Activated gamma-delta T cell (primary cell): ENCODE measurements around the gene INF2.
"Not testable (repeated sequence)": the region's sequence is repeated elsewhere in the genome, so short reads cannot be mapped to it uniquely, and the experiment has no call there.

Experiments
- DNase-seq: peaks from one replicate; lab custom pipeline; 2025; lab: John Stamatoyannopoulos, UW

INF2 gene

DNA sequence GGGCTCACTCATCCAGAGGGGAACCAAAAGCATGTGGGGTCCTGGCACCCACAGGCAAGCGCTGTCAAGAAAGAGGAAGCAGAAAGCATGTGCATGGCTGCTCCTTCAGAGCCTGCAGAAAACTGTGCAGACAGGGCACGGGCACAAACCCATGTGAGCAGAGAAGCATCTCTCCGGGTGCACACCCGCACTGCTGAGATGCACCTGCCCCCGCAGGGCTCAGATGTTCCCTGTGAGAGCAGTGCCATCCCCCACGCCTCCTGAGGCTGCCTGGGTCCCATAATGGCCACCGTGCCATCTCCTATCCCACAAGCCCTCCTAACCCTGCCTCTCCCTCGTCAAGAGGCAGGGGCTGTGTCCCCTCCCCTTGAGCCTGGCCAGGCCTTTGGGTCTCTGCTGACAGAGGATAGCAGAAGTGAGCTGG is 32.3 kb upstream of the INF2 start:
- DNase-seq: no peak

DNA sequence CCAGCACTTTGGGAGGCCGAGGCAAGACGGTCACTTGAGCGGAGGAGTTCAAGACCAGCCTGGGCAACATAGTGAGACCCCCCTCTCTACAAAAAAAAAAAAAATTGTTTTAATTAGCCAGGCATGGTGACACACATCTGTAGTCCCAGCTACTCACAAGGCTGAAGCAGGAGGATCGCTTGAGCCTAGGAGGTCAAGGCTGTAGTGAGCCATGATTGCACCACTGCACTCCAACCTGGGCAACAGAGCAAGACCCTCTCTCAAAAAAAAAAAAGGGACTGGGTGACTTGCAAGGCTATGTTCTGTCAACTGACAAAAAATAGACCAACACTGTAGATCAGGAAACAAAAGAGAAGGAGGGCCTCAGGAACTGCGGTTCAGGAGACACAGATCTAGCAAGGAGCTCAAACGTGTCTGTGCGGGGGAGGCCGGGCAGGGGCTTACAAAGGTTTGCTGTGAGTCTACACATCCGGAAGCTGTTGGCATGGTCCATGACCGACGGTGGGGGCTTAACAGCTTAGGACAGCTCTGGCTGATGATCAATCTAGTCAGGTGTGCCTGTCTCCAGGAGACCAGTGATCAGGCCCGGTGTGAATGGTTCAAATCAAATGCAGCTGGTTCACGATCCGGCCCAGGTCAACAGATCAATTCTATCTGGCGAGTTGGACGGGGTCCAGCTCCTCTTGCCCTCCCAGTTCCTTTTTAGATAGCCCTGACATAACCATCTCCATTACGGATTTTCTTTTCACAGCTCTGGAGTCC is 31.7 kb upstream of the INF2 start:
- no peak for DNase-seq

DNA sequence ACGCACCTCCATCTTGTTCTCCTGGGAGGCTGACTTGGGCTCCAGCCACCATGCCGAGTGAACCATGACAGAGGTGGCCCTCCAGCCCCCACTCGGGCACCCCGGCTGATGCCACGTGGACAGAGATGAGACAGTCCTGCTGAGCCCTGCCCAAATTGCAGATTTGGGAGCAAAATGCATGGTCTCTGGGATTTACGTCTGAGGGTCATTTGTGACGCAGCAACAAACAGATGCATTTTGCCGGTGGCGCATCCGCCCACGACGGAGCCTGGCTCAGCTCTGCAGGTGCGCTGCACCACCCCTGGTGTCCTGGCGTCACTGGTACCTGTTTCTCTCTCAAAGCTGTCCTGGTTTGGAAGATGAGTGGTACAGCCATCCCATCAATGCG is 31.1 kb upstream of the INF2 start:
- no peak for DNase-seq

DNA sequence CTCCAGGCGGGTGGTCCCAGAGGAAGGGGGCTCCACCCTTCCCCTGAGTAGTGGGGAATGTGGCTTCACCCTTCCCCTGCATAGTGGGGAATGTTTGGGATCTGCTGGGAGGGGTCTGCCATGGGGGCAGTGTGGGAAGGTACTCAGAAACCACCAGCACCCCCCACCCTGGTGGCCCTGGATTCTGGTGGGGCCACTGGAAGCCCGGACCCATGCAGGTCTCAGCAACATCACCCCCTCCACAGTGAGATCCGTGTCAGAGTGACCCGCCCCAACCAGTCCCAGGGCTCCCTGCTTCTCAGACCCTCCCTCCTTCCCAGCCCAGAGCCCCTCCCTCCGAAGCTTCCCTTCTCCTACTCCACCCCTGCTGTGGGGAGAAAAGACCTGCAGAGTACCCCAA is 30.3 kb upstream of the INF2 start:
- no peak for DNase-seq

DNA sequence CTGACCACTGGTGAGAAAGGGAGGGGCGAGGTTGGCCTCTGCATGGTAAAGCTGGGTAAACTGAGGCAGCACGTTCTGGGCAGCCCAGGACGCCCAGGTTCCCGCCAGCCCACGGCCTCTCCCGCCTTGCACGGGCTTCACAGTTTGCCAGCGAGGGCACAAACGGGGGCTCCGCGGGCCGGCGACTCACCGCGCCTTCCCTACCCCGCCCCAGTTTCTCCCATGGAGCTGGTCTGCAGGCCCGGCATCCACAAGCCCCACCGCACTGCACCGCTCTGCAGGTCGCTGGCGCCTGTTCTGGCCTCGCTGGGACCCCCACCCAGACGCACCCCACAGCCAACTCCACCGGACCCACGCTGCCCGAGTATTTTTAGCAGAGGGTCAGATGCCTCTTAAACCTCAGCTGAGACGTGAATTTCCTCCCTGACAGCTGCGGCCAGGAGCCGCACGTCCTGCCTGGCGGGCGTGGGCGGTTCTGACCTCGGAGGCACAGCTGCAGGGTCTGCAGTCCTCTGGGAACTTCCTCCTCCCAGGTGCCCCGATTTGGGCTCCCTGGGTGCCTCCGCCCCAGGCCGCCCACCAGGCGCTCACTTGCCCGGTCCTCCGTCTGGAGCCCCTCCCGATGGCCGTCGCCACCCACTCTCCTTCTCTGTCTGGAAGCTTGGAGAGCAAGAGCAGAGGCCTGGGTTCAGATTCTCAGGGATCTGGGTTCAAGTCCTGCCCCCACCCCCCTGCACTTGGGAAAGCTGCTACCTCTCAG is 29.5 kb upstream of the INF2 start:
- no peak for DNase-seq

DNA sequence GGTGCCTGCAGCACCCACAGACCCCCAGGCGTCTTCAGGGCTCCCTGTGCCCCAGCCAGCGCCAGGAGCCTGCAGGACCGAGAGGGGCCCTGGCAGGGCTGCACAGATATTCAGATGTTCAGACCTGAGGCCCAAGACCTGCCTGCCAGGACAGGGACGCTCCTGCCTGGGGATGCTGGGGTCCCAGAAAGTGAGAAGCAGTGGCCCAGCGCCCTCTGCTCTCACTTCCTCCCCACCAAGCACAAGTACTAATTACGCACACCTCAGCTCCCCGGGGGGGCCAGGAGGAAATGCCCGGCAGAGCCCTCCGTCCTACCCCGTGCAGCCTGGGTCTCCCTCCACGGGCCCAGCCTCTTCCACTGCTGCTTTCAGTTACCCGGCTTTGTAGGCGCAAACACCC is 28.8 kb upstream of the INF2 start:
- DNase-seq: no peak

DNA sequence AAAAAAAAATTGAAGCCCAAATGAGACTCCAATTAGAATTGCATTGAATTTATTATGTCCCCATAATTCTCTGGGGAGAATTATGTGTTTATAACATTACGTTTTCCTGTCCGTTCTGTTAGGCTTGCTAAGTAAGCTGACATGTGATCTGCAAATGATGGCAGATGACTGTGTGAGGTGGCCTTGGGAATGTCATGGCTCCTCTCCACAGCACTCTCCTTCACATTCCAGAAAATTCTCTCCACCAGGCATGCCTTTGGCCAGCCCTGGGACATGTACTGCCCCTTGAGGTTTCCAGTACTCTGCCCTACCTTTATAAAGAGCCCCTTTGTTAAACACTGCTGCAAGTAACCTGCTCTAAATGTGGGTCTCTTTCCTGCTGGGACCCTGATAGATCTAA is 28.3 kb upstream of the INF2 start:
- no peak for DNase-seq

DNA sequence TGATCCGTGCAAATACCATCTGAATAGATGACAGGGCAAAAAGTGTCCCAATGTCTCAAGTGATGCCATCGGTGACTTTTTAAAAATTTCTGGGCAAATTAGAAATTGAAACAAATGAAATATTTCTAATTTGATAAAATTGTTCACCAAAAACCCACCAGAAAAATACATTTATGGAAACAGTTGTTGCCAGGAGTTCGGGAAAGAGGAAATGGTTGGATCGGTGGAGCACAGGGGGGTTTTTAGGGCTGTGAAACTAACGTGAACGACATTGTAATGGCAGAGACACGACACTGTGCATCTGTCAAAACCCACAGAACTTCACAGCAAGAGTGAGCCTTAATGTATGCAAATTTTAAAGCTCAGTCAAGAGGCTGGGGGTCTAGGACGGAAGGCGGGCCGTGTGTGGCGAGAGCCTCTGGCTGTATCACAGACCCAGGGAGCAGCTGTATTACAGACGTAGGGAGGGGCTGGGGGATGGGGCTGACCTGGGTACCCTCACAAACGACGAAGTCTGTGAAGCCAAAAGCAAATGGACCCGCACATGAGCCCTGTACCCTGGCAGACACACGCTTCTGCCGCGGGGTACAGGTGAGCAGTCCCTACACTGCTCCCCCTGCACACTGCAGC is 27.8 kb upstream of the INF2 start:
- not testable (repeated sequence) for DNase-seq

DNA sequence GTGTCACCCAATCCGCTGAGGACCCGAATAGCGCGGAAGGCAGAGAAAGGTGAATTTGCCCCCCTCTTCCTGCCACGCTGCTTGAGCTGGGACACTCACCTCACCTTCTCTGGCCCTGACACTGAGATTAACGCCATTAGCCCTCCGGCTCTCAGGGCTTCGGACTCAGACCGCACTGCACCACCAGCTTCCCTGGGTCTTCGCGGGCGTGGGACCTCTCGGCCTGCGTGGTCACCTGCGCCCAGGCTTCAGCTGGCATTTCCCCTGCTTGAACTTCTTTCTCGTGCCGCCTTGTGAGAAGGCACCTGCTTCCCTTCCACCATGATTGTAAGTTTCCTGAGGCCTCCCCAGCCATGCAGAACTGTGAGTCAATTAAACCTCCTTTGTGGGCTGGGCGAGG is 26.9 kb upstream of the INF2 start:
- not testable (repeated sequence) for DNase-seq

DNA sequence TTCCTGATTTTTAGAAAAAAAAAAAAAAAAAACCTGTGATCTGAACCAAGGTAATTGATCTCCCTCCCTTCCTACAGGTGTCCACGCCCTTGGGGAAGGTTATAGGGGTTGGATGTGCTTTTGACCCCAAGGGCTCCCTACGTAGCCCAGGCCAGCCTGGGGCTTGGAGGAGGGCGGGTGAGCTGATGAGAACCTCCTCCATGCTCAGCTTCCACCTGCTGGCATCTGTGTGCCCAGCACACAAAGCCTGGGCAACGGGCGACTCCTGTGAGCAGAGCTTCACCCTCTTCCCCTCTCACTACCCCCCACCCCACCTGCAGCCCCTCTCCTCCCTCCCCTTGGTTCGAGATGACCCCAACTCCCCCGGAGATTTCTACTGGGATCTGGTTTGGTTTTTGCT is 25.3 kb upstream of the INF2 start:
- DNase-seq: no peak

DNA sequence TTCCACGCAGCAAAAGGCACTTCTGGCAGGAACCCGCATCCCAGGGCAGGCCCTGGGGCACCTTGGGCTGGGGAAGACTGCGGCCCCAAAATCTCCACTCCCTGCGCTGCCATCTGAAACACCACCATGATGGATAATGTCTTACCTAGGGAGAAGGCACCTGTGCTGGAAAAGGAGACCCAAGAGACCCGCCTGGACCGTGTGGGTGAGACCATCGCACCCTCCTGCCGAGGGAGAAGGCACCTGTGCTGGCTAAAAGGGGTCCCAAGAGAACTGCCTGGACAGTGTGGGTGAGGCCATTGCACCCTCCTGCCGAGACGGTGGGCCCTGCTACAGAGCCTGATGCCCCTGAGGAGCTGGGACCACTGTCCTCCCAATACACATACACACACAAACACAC is 24.8 kb upstream of the INF2 start:
- no peak for DNase-seq

DNA sequence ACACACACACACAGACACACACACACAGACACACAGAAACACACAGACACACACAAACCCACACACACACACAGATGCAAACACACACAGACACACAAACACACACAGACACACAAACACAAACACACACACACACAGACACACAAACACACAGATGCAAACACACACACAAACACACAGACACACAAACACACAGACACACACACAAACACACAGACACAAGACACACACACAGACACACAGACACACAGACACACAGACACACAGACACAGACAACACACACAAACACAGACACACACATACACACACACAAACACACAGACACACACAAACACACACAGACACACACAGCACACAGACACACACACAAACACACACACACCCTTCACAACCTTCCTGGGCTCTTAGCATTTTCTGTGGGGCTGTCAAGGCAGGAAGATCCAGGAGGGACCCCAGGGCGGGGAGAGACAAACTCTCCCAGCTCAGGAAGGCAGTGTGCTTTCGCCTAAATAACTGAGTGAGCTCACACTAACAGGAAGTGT is 24.2 kb upstream of the INF2 start:
- no peak for DNase-seq

DNA sequence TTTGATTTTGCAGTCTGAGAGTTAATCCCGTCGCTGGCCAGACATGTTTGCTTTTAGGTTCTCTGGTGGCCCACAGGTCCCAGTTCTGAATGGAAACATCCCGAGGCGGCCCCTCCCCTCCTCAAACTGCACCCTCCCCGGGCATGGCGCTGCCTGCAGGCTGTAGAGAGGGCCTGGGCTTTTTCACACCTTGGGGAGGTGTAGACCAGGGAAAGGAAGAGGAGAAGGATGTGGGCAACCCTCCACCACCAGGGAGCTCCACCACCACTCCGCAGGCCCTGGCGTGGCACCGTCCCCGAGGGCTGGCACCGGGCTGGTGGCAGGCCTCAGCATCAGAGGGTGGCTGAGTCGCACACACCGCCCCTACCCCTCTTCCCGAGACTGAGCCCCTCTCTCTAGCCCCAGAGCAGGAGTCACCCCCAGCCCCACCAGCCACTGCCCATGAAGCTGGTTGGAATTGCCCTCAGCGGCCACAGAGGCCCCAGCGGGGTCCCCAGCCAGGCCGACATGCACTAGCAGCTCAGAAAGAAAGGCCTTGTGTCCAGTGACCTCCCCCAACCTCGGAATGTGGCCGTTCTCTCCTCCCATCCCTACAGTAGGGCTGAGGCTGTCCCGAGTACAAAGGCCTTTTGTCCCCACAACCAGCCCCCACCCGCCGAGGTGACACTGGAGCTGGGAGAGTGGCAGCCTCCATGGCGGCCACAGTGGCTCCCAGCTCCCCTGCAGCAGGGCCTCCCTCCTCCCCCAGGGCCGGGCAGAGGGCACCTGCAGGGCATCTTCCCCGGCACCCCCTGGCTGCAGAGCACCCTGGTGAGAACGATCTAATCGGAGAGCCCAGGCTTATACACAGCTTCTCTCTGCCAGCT is 23.5 kb upstream of the INF2 start:
- DNase-seq: no peak

DNA sequence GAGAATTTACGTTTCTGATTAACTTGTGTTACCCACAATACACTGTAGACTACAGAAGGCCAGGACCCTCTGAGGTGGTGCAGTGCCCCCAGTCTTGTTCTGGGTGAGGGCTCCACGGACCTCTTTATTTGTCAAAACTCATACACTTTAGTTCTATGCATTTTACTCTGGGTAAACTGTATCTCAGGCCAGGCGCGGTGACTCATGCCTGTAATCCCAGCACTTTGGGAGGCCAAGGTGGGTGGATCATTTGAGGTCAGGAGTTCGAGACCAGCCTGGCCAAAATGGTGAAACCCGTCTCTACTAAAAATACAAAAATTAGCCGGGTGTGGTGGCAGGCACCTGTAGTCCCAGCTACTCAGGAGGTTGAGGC is 22.9 kb upstream of the INF2 start:
- DNase-seq: not testable (repeated sequence)

DNA sequence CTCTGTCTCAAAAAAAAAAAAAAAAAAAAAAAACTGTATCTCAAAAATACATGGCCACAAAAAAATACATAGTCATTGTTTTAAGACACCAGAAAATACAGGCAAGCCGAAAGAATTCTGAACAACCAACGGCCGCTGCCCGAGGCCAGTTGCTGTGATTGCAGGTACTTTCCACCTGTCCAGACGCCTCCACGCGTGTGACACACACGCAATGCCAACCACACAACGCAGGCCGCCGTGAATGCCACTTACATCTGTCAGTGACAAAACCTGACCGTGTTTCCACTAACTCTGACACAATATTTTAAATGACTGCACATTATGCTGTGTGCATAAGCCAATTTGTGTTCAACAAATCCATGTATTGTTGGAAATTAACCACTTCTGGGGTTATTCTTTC is 22.4 kb upstream of the INF2 start:
- no peak for DNase-seq

DNA sequence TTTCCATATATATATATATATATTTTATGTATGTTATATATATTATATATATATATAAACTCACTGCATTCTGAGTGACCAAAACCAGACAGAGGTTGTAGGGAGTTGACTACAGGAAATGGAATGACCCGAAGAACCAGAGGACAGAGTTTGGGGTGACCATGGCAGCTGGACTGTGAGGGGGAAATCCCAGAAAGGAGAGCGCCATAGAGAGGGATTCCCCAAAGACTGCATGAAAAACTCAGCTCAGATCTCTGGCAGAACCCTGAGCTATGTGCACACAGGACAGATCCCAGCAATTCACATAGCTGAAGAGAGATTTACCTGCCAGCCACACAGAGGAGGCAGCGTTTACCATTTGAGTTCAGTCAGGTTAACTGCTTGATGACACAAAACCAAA is 19.7 kb upstream of the INF2 start:
- no peak for DNase-seq

DNA sequence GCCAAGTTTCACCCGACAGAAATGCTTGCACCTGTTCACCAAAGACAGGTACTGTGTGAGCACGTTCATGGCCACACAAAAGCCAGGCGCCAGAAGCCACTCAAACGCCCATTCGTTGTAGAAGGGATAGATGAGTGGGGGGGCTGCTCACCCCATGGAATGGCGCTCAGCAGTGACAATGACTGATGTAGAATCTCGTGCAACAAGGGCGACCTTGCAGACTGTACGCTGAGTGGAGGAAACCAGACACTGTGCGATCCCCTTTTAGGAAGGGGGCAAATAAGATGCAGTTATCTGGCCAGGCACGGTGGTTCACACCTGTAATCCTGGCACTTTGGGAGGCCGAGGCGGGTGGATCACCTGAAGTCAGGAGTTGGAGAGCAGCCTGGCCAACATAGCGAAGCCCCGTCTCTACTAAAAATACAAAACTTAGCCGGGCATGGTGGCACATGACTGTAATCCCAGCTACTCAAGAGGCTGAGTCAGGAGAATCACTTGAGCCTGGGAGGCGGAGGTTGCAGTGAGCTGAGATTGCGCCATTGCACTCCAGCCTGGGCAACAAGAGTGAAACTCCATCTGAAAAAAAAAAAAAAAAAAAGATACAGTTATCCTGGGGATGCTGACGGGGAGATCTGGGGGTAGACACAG is 18.0 kb upstream of the INF2 start:
- DNase-seq: not testable (repeated sequence)

DNA sequence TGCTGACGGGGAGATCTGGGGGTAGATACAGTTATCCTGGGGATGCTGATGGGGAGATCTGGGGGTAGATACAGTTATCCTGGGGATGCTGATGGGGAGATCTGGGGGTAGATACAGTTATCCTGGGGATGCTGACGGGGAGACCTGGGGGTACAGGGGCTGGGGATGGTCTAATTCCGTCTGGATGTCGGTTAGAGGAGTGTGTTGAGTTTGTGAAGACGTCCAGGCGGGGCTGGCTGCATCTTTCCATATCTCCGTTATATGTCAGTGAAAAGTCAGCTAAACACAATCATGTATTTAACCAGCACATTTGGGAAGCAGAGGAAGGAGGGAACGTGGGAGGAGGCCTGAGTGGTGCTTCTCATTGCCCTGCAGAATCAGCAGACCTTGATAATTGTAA is 17.3 kb upstream of the INF2 start:
- DNase-seq: not testable (repeated sequence)

DNA sequence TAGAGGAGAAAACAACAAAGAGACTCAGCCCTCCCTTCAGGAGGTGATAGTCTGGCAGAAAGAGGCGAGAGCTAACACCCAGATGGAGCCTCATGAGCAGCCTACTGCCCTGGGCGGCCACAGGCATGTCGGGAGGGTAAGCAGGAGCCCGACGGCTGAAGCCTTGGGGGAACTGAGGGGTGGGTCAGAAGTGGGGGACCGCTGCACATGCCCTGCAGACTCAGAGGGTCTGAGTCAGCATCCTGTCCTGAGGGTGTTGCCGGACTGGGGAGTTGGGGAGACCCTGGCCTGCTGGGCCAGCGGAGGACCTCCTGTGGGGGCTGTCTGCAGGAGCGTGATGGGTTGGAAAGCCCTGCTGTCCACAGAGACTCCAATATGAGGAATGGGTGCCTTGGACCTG is 15.9 kb upstream of the INF2 start:
- no peak for DNase-seq

DNA sequence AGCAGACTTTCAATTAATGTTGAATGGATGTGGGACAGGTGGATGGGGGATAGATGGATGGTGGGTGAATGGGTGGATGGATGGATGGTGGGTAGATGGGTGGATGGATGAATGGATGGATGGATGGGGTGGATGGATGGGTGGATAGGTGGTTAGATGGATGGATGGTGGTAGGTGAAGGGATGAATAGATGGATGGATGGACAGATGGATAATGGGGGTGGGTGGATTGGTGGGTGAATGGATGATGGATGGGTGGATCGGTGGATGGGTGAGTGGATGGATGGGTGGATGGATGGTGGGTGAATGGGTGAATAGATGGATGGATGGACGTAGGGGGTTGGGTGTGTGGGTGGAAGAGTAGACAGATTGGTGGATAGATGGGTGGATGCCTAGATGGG is 14.0 kb upstream of the INF2 start:
- DNase-seq: no peak

DNA sequence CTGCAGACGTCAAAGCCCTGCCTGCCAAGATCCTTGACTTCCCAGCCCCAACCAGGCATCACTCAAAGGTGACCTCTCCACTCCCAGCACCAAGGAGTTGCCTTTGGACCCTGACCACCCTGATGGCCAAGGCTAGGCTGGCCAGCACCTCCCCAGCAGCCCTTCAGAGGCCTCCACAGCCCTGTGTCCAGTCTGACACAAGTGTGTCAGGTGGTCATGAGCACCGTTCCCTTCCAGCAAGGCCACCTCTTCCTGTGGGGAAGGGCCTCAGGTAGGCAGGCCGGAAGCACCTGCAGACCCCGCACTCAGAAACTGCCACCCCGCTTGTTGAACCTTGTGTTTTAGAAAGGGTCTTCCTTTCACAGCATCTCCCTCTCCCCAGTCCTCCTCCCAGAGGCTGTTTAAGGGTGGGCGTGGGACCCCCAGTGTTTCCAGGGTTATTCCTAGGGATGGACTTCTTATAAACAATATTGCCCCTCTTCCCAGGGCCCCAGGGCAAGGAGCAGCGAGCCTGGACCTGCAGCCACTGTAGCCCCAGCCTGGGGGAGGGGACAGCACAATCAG is 13.2 kb upstream of the INF2 start:
- no peak for DNase-seq
